Measurements from ENCODE around the gene SLC1A3.

Gene SLC1A3

GRCh38 chr5:36717131-36717695, 110.8 kb downstream of the SLC1A3 start:
- DNase-seq (ENCODE audit: low read depth in 3 of 3) = no peak

DNA sequence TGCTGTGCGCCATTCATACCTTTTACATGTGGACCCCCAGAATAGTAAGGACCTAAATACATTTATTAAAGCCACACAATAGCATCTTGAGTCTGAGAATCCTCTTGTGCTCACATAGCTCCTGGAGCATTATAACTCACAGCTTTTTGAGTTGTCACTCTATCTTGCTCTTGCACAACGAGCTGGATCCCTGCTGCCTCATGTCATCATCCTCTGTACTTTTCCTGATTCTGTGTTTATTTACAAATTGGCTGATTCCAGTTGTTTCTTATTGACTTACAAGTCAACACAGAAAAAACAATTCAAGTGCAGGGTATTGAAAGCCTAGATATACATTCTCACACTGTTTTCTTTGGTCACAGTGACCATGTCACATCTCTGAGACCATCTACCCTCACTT, 112.9 kb downstream of the SLC1A3 start:
- DNase-seq (ENCODE audit: low read depth in 3 of 3) = no peak

DNA sequence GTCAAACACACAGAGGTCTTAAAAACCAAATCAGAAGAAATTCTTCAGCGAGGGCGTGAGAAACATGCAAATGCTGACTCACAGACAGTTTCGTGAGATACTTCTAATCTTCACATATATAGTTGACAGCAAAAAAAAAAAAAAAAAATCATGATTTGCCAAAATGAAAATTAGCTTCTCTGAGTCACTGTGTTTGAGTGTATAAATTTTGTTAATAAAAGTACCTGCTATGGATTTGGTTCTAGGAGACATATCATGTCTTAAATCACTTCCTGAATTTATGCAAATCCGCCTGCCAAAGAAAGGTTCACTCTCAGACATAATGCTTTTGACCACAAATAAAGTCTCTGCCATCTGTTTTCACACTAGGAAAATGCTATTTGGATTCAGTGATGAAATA, 114.3 kb downstream of the SLC1A3 start:
- DNase-seq (ENCODE audit: low read depth in 3 of 3) = no peak

DNA sequence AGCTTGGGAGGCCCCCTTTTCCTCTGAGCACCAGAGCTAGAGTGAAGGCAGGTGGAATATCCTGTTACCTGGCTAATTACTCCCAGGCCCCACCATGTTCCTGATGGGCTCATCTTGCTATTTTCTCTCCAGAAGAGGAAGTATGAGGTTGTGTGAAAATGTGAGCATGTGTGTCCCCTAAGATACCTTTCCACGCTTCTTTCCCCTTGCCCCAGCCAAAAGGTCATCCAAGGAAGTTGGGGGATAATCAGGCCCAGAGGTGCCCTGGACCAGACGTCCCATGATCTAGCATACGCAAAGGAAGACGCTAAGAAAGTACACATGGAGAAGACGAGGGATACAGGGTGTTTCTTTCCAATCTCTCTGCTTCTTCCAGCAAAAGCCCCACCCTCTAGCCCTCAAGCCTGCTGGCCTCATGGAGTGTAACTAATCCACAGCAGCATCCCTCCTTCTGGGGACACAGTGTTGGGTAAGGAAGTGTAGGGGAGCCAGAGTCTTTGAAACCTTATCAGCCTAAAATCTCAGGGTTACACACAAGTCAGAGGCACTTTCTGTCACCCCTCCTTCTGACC, 115.3 kb downstream of the SLC1A3 start:
- DNase-seq (ENCODE audit: low read depth in 3 of 3) = no peak

- DNase-seq (ENCODE audit: low read depth in 3 of 3) = no peak
Observed at GRCh38 chr5:36722900-36723299, 116.5 kb downstream of the SLC1A3 start.

DNA sequence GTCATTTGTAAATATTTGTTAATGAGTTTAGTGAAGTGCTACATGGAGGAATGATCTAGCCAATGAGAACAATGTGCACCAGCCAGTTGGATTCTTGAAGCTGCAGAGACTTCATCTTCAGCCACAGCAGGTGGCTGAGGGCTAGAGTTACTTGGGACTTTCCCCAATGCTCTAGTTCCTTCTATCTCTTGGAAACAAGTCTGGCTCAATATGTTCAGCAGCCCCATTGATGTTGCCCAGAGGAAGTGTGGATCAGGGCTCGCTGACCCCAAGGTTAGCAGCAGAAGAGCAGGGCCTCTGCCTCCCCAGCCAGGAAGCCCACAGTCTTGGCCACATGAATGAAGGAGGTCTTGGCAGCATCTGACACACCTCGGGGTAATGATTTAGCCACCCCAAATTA, 117.5 kb downstream of the SLC1A3 start:
- DNase-seq (ENCODE audit: low read depth in 3 of 3) = no peak

GRCh38 chr5:36724467-36725332, 118.3 kb downstream of the SLC1A3 start:
- peak in 1 of 3 experiments; percentile 14 for DNase-seq (ENCODE audit: low read depth in 3 of 3)

GRCh38 chr5:36726317-36726716, 119.9 kb downstream of the SLC1A3 start:
- DNase-seq (ENCODE audit: low read depth in 3 of 3) = no peak

GRCh38 chr5:36726767-36727166, 120.4 kb downstream of the SLC1A3 start:
- no peak for DNase-seq (ENCODE audit: low read depth in 3 of 3)

DNA sequence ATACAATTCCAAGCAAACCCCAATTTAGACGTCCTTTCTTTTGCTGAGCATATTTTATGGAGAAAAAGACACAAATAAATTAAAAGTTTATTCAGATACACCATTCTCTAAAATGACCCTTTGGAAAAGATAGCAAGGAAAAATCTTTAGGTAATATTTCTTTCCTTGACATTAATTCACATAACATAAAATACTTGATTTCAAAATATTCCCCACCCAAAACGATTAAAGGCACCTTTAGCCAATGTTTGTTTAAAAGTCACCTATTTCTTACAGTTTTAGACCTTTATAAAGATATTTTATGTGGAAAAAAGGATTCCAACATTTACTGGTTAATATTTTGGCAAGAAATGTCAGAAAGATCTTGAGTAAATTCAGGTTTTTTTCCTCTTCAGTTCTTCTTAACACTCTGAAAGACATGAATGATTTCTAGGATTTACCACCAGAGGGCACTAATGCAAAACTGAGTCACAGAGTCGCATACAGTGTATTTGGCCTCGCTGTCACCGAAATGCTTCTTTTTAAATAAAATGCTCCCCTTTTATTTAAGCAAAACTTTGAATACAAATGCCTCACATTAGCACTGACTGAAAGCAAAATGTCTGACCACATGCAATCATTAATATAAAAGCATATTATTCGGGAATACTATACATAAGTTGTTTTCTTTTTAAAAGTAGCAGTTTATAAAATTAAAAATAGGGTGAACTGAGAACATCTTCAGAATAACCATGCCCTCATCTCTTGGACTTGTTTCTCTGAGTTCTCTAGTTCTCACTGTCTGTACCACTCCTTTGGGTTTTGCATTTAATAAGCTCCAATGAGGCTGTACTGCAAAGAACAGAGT, 122.5 kb downstream of the SLC1A3 start:
- no peak for DNase-seq (ENCODE audit: low read depth in 3 of 3)

GRCh38 chr5:36730537-36731216, 124.3 kb downstream of the SLC1A3 start:
- no peak for DNase-seq (ENCODE audit: low read depth in 3 of 3)

DNA sequence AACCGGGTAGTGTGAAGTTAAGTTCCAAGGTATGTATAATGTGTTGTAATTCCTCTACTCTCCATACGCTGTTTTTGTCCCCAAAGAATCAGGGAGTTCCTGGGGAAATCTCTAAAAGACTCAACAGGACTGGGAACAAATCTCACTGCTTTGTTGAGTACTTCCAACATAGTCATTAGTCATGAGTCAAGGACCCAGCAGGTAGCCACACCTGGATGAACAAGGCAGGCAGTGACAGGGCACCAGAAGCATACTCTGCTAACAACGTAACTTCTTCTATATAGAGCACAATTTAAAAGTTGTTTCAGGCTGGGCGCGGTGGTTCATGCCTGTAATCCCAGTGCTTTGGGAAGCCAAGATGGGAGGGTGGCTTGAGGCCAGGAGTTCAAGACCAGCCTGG, 126.8 kb downstream of the SLC1A3 start:
- no peak for DNase-seq (ENCODE audit: low read depth in 3 of 3)

- no peak for DNase-seq (ENCODE audit: low read depth in 3 of 3)
Observed at GRCh38 chr5:36734422-36734821, 128.0 kb downstream of the SLC1A3 start.

DNA sequence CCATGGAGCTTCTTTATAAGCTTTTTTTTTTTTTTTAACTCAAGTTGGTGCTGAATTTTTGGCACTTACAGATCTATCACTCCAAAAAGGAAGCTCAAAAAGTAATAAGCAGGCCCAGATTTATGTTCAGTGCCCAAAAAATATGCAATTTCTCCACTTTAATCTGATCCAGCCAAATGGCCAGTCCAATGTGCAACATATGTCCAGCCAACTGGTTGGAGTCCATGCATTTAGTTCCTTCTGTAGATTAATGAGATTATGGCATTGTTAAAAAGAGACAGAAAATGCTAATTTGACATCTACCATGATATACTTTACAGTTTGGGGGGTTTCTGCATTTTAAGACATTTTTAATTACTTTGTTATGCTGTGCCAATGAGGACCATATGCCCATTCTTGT, 129.5 kb downstream of the SLC1A3 start:
- DNase-seq (ENCODE audit: low read depth in 3 of 3) = no peak
